Heart right ventricle (tissue), 16 donors: Measurements from ENCODE around the gene MAPKAPK2. TPM values are rescaled to one million over a fixed set of nuclear protein-coding genes. Genes with fewer than 3 reads are reported as not detected.
A peak's percentile ranks its signal among the peaks of the same experiment; 100 is the strongest.

Experiments
- ATAC-seq, 8 donors: fragments of 200-7000 bp; cut with Tn5 transposase; one replicate each; pipeline ENCODE4 v1.9.1; 2020; ENCODE audit warnings: mild to moderate bottlenecking in 8 of 8, moderate library complexity in 8 of 8, moderate number of reproducible peaks in 1 of 8
- DNase-seq, 2 donors: peaks; one replicate each; pipeline ENCODE4 v3.0.0-alpha.2; 2020
- H3K27ac ChIP-seq, 10 donors: fragments of 200-600 bp; sonication (generic) in 2 of 10; one replicate each; pipeline versions ENCODE4 v1.5.0 to v1.8.0; 2020 to 2022; ENCODE audit warnings: mild to moderate bottlenecking in 3 of 10
- H3K27me3 ChIP-seq, 7 donors: fragments of 200-600 bp; one replicate each; pipeline ENCODE4 v1.8.0; 2021 to 2022; ENCODE audit warnings: mild to moderate bottlenecking in 2 of 7
- H3K36me3 ChIP-seq, 9 donors: fragments of 200-600 bp; sonication (generic) in 1 of 9; one replicate each; pipeline versions ENCODE4 v1.5.0 to v1.8.0; 2020 to 2022; ENCODE audit warnings: mild to moderate bottlenecking in 2 of 9
- H3K4me1 ChIP-seq, 9 donors: fragments of 200-600 bp; sonication (generic) in 1 of 9; one replicate each; pipeline versions ENCODE4 v1.5.0 to v1.8.0; 2020 to 2022; ENCODE audit warnings: mild to moderate bottlenecking in 4 of 9
- H3K4me3 ChIP-seq, 10 donors: fragments of 200-600 bp; sonication (generic) in 2 of 10; one replicate each; pipeline versions ENCODE4 v1.5.0 to v1.8.0; 2020 to 2022; ENCODE audit warnings: mild to moderate bottlenecking in 7 of 10, moderate library complexity in 2 of 10
- H3K9me3 ChIP-seq, 11 donors: fragments of 200-600 bp in 10 of 11; sonication (generic) in 2 of 11; one replicate each; pipeline versions ENCODE4 v1.5.0 to v1.8.0; 2013 to 2022; ENCODE audit warnings: mild to moderate bottlenecking in 2 of 11, control low read depth in 1 of 11, moderate library complexity in 1 of 11
- WGBS, 2 donors: extraction: QIAGEN DNeasy Blood & Tissue Kit; methylation state at CpG; one replicate each; pipeline ENCODE4 v1.1.7; 2013; ENCODE audit warnings: inconsistent platforms in 1 of 2; 5-methylcytosine and 5-hydroxymethylcytosine counted together
- intact Hi-C, 10 donors: fragments of 100-400 bp; cut with DNase I; formaldehyde crosslinking; loops; one replicate each; pipeline versions ENCODE4 v1.11.1 to v1.14.2; 2022
- polyA plus RNA-seq, 2 donors: library from polyadenylated mRNA; stranded (reverse); fragments of 200-250 nt; gene quantifications; one replicate each; pipeline ENCODE4 v1.2.3, GENCODE V29; 2013
- total RNA-seq, 10 donors: library from RNA; stranded (reverse); fragmentation: NEBNext Ultra II Directional in 3 of 10; extraction: Animal tissue kit (Norgen Biotek cat#: 25700) in 3 of 10; gene quantifications; one replicate each; pipeline versions ENCODE4 v1.2.1 to v1.2.4, GENCODE V29; 2021 to 2023
- TF ChIP-seq, protein P1 (sequence below), 9 donors: fragments of 200-600 bp; sonication (generic) in 2 of 9; IDR thresholded peaks; one replicate each; pipeline versions ENCODE4 v1.5.0 to v1.8.0; 2021 to 2022; ENCODE audit warnings: antibody characterized with exemption in 9 of 9, mild to moderate bottlenecking in 5 of 9, moderate library complexity in 1 of 9
- donor health status: Arrhythmogenic right ventricular cardiomyopathy.
- donor health status: ischemic (EF 13 %, LVEDD 7.1; RV severe dilation, severe dysfunction).
- donor health status: healthy with polysubstance abuse.
- donor health status: DM: no; HTN: yes; CAD: no.
- donor health status: DM: no; HTN: no; CAD: no.
- donor health status: ischemic (EF 25% LVEDD 6.9; RV normal size, moderate dysfunction).
- donor health status: ischemic (EF 25% LVEDD 5.7; RV mildly dilated, moderate dysfunction).
- donor health status: healthy.
- donor health status: DM: yes; HTN: yes; CAD: no.
- donor health status: Ischemic cardiomyopathy.
- donor health status: ischemic (EF 35%, LVEDD 5.7; RV mildly dilated, moderate dysfunction).
- donor health status: nonischemic (EF 11% LVEDD 7.7; RV severe dilation, severe dysfunction).
- donor health status: DM: yes; HTN: yes; CAD: no.
- donor health status: PGD.
- donor health status: ischemic (EF 29% LVEDD 5.4; RV normal size, mild dysfunction).
- donor health status: nonischemic (EF 23%, LVEDD 6.1; RV moderate dilation, normal function).

The MAPKAPK2 gene
- total and polyA plus RNA-seq, 12 donors: 101 to 323 (median 219) TPM

DNA sequence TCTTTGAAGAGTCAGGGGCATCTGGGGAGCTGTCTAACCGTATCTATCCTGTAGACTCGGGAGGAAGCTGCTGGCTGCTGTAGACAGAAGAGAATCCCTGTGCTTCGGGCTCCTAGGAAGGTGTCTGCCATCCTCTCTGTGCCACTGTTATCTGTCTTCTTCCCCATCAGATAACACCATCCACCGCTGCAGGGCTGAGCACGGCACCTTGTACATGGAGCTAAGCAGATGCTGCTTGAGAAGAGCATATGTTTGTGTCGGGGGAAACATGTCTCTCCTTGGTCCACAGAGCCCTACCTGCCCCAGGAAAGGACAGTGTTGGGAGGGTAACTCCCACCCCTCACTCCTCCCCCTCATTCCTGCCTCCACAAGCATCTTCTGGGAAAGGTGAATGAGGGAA lies 1.4 kb upstream of the MAPKAPK2 start:
- DNase-seq (no peak), ATAC-seq (no peak)
- no peaks in the 10 kb centered on the region for H3K36me3 ChIP-seq
- no peaks in the 10 kb centered on the region for H3K9me3 ChIP-seq
- intact Hi-C loops: no loop called here
- WGBS, 2 donors: 84 to 86% methylated on average over 6 of the region's 6 CpGs
- TF ChIP-seq, protein P1, sequence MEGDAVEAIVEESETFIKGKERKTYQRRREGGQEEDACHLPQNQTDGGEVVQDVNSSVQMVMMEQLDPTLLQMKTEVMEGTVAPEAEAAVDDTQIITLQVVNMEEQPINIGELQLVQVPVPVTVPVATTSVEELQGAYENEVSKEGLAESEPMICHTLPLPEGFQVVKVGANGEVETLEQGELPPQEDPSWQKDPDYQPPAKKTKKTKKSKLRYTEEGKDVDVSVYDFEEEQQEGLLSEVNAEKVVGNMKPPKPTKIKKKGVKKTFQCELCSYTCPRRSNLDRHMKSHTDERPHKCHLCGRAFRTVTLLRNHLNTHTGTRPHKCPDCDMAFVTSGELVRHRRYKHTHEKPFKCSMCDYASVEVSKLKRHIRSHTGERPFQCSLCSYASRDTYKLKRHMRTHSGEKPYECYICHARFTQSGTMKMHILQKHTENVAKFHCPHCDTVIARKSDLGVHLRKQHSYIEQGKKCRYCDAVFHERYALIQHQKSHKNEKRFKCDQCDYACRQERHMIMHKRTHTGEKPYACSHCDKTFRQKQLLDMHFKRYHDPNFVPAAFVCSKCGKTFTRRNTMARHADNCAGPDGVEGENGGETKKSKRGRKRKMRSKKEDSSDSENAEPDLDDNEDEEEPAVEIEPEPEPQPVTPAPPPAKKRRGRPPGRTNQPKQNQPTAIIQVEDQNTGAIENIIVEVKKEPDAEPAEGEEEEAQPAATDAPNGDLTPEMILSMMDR (IDR thresholded peaks at IDR 0.05): no peak
- no peak overlapping the region for H3K4me3 ChIP-seq
- no peak overlapping the region for H3K27ac ChIP-seq
- no peaks in the 10 kb centered on the region for H3K27me3 ChIP-seq
- H3K4me1 ChIP-seq: peaks cover 12 to 48% (median 27%) of the 10 kb centered on the region in 9 donors

DNA sequence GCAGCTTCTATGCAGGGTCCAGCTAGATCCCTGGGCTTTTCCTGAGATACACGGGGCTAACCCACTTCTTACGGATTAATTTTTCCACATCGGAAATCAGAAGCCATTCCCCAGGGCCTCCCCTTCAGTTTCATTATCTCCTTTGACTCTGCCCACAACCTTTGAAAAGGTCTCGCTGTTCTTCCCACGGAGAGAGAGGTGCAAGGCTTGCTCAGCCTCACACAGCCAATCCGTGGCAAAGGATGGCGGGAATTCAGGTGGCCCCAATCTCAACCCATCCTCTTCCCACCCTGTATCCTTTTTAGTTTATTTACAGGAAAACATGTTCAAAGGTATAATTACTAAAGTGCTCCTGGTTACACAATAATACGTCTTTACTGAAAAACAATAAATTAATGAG lies 702 bp upstream of the MAPKAPK2 start:
- H3K9me3 ChIP-seq: no peaks in the 10 kb centered on the region
- H3K36me3 ChIP-seq: peaks cover 0 to under 1% (median 0%) of the 10 kb centered on the region in 9 donors
- DNase-seq (no peak), ATAC-seq (no peak)
- H3K4me1 ChIP-seq: peaks cover 16 to 55% (median 34%) of the 10 kb centered on the region in 9 donors
- peak overlapping the region in 9 of 10 donors; percentile 56 to 95 (median 87) for H3K4me3 ChIP-seq
- WGBS, 2 donors: 53 to 62% methylated on average over 8 of the region's 8 CpGs
- peak overlapping the region in 7 of 10 donors; percentile 23 to 99 (median 97) for H3K27ac ChIP-seq
- no peaks in the 10 kb centered on the region for H3K27me3 ChIP-seq
- TF ChIP-seq, protein P1 (IDR thresholded peaks at IDR 0.05): no peak
- intact Hi-C loops: loop anchor here in 2 of 10 donors (2.0 kb wide), 1 partner anchor 19 kb away; no protein-coding TSS in a partner anchor

DNA sequence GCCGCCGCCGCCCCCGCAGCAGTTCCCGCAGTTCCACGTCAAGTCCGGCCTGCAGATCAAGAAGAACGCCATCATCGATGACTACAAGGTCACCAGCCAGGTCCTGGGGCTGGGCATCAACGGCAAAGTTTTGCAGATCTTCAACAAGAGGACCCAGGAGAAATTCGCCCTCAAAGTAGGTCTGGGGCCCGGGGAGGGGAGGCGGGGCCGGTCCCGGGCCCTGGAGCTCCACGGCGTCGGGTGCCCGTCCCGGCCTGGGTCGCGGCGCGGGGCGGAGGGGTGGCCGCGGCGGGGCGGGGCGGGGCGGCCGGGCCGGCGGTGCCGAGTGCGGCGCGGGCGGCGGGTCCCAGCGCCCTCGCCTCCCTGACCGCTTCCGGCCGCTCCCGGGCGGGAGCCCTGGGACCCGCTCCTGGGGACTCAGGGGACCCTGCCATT lies 646 bp downstream of the MAPKAPK2 start:
- no peaks in the 10 kb centered on the region for H3K27me3 ChIP-seq
- H3K4me3 ChIP-seq: peak overlapping the region; percentile 50 to 95 (median 86)
- TF ChIP-seq, protein P1 (IDR thresholded peaks at IDR 0.05): no peak
- ATAC-seq (peak; percentile 7 to 39 (median 20)), DNase-seq (peak in 1 of 2 donors; percentile 47)
- H3K9me3 ChIP-seq: no peaks in the 10 kb centered on the region
- H3K36me3 ChIP-seq: peaks cover 0 to 9% (median 0%) of the 10 kb centered on the region in 9 donors
- peak overlapping the region; percentile 91 to 99 (median 98) for H3K27ac ChIP-seq
- peaks cover 20 to 59% (median 47%) of the 10 kb centered on the region in 9 donors for H3K4me1 ChIP-seq
- intact Hi-C loops: loop anchor here in 5 of 10 donors (2.0 to 5.0 kb wide), 2 partner anchors 21 to 37 kb away; no protein-coding TSS in a partner anchor
- WGBS, 2 donors: 1 to 2% methylated on average over 22 to 48 of the region's 48 CpGs

DNA sequence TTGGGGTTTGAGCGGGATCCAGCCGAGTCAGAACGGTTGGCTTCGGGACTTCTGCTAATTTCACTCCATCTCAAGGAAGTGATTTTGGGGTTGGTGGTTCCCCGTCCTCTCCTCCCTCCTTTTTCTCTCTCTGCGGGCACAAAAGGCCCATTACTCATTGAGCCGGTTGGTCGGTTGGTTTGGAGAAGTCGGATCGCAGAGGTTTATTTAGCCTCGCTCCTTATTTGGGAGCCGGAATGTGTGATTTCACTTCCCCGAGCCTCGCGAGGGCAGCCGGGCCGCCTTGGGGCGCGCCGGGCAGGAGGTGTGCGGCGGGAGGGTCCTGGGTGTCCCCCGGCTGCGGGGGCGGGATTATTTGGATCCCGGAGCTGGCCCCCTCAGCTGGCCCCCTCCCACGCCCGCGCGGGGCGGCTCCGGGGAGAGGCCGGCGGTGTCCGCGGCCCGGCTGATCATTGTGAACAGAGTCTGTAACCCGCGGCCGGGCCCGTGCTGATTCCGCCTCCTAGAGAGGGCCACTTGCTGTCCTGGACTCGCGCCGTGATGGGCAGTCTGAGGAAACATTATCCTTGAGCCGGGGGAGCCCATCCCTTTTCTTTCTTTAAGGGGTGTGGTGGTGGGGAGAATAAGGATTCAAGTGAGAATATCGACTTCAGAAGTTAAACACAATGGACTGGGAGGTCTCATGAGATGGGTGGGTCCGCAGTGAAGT lies 1.2 kb downstream of the MAPKAPK2 start:
- WGBS, 2 donors: 0% methylated on average over 48 of the region's 48 CpGs
- TF ChIP-seq, protein P1 (IDR thresholded peaks at IDR 0.05): no peak
- H3K27ac ChIP-seq: peak overlapping the region; percentile 91 to 99 (median 98)
- ATAC-seq: peak; percentile 52 to 65 (median 60)
- intact Hi-C loops: loop anchor here in 7 of 10 donors (2.0 to 5.0 kb wide), 4 partner anchors 21 to 41 kb away; no protein-coding TSS in a partner anchor
- H3K4me3 ChIP-seq: peak overlapping the region; percentile 50 to 95 (median 86)
- H3K36me3 ChIP-seq: peaks cover 0 to 9% (median 0%) of the 10 kb centered on the region in 9 donors
- no peaks in the 10 kb centered on the region for H3K27me3 ChIP-seq
- peak; percentile 65 to 68 for DNase-seq
- H3K4me1 ChIP-seq: peaks cover 22 to 65% (median 53%) of the 10 kb centered on the region in 9 donors
- H3K9me3 ChIP-seq: no peaks in the 10 kb centered on the region
